SK-N-SH (cell line): ENCODE measurements around the gene MIPEP. TPM values are rescaled to one million over a fixed set of nuclear protein-coding genes. Genes with fewer than 3 reads are reported as not detected.

Experiments used
- CTCF ChIA-PET: fragments of 300-600, 350-600 bp; formaldehyde crosslinking; extraction: SDS; loops from one replicate; lab custom pipeline; 2021; lab: Yijun Ruan, JAX
- POLR2A ChIA-PET: fragments of 350-600 bp; sonication (Branson Sonifier 250); formaldehyde crosslinking; extraction: SDS; loops from one replicate; lab custom pipeline; 2020; ENCODE audit warnings: antibody characterized with exemption, inconsistent platforms; lab: Yijun Ruan, JAX
- DNase-seq: peaks from one replicate; pipeline ENCODE4 v3.0.0; 2012
- H2AFZ ChIP-seq: fragments of 200-600 bp; sonication (generic); 2 replicates; pipeline ENCODE4 v1.8.1; 2016; ENCODE audit warnings: antibody characterized with exemption, mild to moderate bottlenecking, low read depth
- H3F3A ChIP-seq: fragments of 200-600 bp; sonication (generic); replicated peaks from 2 replicates; pipeline ENCODE3; 2016; ENCODE audit warnings: antibody characterized with exemption, mild to moderate bottlenecking; ENCODE audit not compliant: insufficient read depth
- H3K27ac ChIP-seq, 2 experiments: fragments of 200-500 bp in 1 of 2; fragments of 200-600 bp in 1 of 2; sonication (Bioruptor generic) in 1 of 2; sonication (generic), shearing (Covaris generic) in 1 of 2; 2 replicates each; pipeline versions ENCODE4 v1.5.1 to v1.6.1; 2014 to 2016; ENCODE audit warnings: low read depth in 2 of 2, inconsistent platforms in 1 of 2, low read length in 1 of 2, mild to moderate bottlenecking in 1 of 2, mixed read lengths in 1 of 2
- H3K27me3 ChIP-seq: fragments of 200-600 bp; sonication (generic), shearing (Covaris generic); 2 replicates; pipeline ENCODE4 v1.6.1; 2016; ENCODE audit warnings: mixed run types; ENCODE audit not compliant: insufficient read depth
- H3K36me3 ChIP-seq, 2 experiments: fragments of 200-500 bp in 1 of 2; fragments of 200-600 bp in 1 of 2; sonication (Bioruptor generic) in 1 of 2; sonication (generic) in 1 of 2; replicated peaks in 1 of 2; 2 replicates each; pipeline versions ENCODE3 to v1.5.1; 2014 to 2016; ENCODE audit warnings: low read length in 1 of 2, mild to moderate bottlenecking in 1 of 2; ENCODE audit not compliant: insufficient read depth in 2 of 2, control insufficient read depth in 1 of 2
- H3K4me1 ChIP-seq, 2 experiments: fragments of 200-500 bp in 1 of 2; fragments of 200-600 bp in 1 of 2; sonication (Bioruptor generic) in 1 of 2; sonication (generic), shearing (Covaris generic) in 1 of 2; 2 replicates each; pipeline versions ENCODE4 v1.5.1 to v1.6.1; 2014 to 2016; ENCODE audit warnings: low read depth in 1 of 2, low read length in 1 of 2, mixed run types in 1 of 2; ENCODE audit not compliant: insufficient read depth in 2 of 2, control insufficient read depth in 1 of 2
- H3K4me2 ChIP-seq: fragments of 200-600 bp; sonication (generic), shearing (Covaris generic); 2 replicates; pipeline ENCODE4 v1.6.1; 2017; ENCODE audit warnings: mixed run types
- H3K4me3 ChIP-seq, 2 experiments: fragments of 200-500 bp in 1 of 2; fragments of 200-600 bp in 1 of 2; sonication (Bioruptor generic) in 1 of 2; sonication (generic), shearing (Covaris generic) in 1 of 2; 2 replicates each; pipeline versions ENCODE4 v1.5.1 to v1.8.1; 2014 to 2016; ENCODE audit warnings: low read depth in 2 of 2, inconsistent platforms in 1 of 2, low read length in 1 of 2, mild to moderate bottlenecking in 1 of 2, mixed read lengths in 1 of 2, moderate library complexity in 1 of 2
- H3K79me2 ChIP-seq: fragments of 200-600 bp; sonication (generic); 2 replicates; pipeline ENCODE4 v1.8.1; 2017; ENCODE audit warnings: mild to moderate bottlenecking; ENCODE audit not compliant: insufficient read depth
- H3K9ac ChIP-seq: fragments of 200-600 bp; sonication (generic); 2 replicates; pipeline ENCODE4 v1.6.1; 2017; ENCODE audit warnings: mixed run types
- H3K9me2 ChIP-seq: fragments of 200-600 bp; sonication (generic); 2 replicates; pipeline ENCODE4 v1.6.1; 2017; ENCODE audit warnings: mixed run types
- H3K9me3 ChIP-seq: fragments of 200-600 bp; sonication (generic); 2 replicates; pipeline ENCODE4 v1.6.1; 2017; ENCODE audit warnings: mixed run types, mild to moderate bottlenecking, moderate library complexity
- H4K20me1 ChIP-seq: fragments of 200-600 bp; sonication (generic); 2 replicates; pipeline ENCODE4 v1.6.1; 2017; ENCODE audit warnings: mild to moderate bottlenecking, mixed run types; ENCODE audit not compliant: insufficient read depth
- ELF1 ChIP-seq: IDR thresholded peaks from 2 replicates; pipeline ENCODE4 v1.4.0; 2012
- EZH2phosphoT487 ChIP-seq: fragments of 200-600 bp; sonication (generic); IDR thresholded peaks from 2 replicates; pipeline ENCODE4 v1.6.1; 2017; ENCODE audit warnings: low read depth, mixed run types, mild to moderate bottlenecking, antibody characterized with exemption, moderate library complexity, borderline replicate concordance
- FOSL2 ChIP-seq: IDR thresholded peaks from 2 replicates; pipeline ENCODE4 v1.4.0; 2012; ENCODE audit warnings: low read depth, mild to moderate bottlenecking, moderate library complexity, borderline replicate concordance
- GABPA ChIP-seq: IDR thresholded peaks from 2 replicates; pipeline ENCODE4 v1.4.0; 2012; ENCODE audit warnings: low read depth, mild to moderate bottlenecking
- GATA2 ChIP-seq: sonication (generic); formaldehyde crosslinking; IDR thresholded peaks from 2 replicates; pipeline ENCODE4 v1.5.0; 2020; ENCODE audit warnings: mild to moderate bottlenecking, missing genetic modification reagents
- JUND ChIP-seq: IDR thresholded peaks from 2 replicates; pipeline ENCODE4 v1.4.0; 2012
- MEF2A ChIP-seq: IDR thresholded peaks from 2 replicates; pipeline ENCODE4 v1.4.0; 2012; ENCODE audit warnings: low read depth, borderline replicate concordance
- RAD21 ChIP-seq: IDR thresholded peaks from 2 replicates; pipeline ENCODE4 v1.6.1; 2012; ENCODE audit warnings: mild to moderate bottlenecking, low read length
- RCOR1 ChIP-seq: fragments of 150-350 bp; IDR thresholded peaks from 2 replicates; pipeline ENCODE4 v1.6.1; 2017; ENCODE audit warnings: antibody characterized with exemption, low read length
- RFX5 ChIP-seq: IDR thresholded peaks from 2 replicates; pipeline ENCODE4 v1.6.1; 2012; ENCODE audit warnings: mild to moderate bottlenecking, improper control_type of control experiment, low read length
- SIN3A ChIP-seq: IDR thresholded peaks from 2 replicates; pipeline ENCODE4 v1.6.1; 2012; ENCODE audit warnings: low read depth, mild to moderate bottlenecking, low read length, moderate library complexity, borderline replicate concordance
- TAF1 ChIP-seq: IDR thresholded peaks from 2 replicates; pipeline ENCODE4 v1.6.1; 2012; ENCODE audit warnings: low read depth, mild to moderate bottlenecking, low read length, moderate library complexity, borderline replicate concordance
- TEAD4 ChIP-seq: IDR thresholded peaks from 2 replicates; pipeline ENCODE4 v1.4.0; 2012; ENCODE audit warnings: mild to moderate bottlenecking, borderline replicate concordance; ENCODE audit not compliant: insufficient read depth
- YY1 ChIP-seq: IDR thresholded peaks from 2 replicates; pipeline ENCODE4 v1.4.0; 2012; ENCODE audit warnings: low read depth, mild to moderate bottlenecking
- WGBS: methylation state at CpG from one replicate; pipeline ENCODE4 v1.1.6; 2017; ENCODE audit warnings: low lambda C conversion rate; 5-methylcytosine and 5-hydroxymethylcytosine counted together
- polyA plus RNA-seq, 3 experiments: library from polyadenylated mRNA; depleted of rRNA; stranded (reverse); fragments of >200 nt; gene quantifications; 2 replicates each; pipeline ENCODE4 v1.2.3, GENCODE V29; 2012
- TF ChIP-seq, protein P1 (sequence below): IDR thresholded peaks from 2 replicates; pipeline ENCODE4 v1.4.0; 2012; ENCODE audit warnings: low read depth, borderline replicate concordance
- TF ChIP-seq, protein P2 (sequence below): IDR thresholded peaks from 2 replicates; pipeline ENCODE4 v1.4.0; 2012; ENCODE audit warnings: low read depth, borderline replicate concordance
- TF ChIP-seq, protein P3 (sequence below): fragments of 150-350 bp; IDR thresholded peaks from 2 replicates; pipeline ENCODE4 v1.6.1; 2016; ENCODE audit warnings: mild to moderate bottlenecking, low read depth, low read length
- TF ChIP-seq, protein P4 (sequence below): IDR thresholded peaks from 2 replicates; pipeline ENCODE4 v1.4.0; 2012; ENCODE audit warnings: low read depth
- TF ChIP-seq, protein P5 (sequence below): fragments of 200-600 bp; sonication (generic); IDR thresholded peaks from 2 replicates; pipeline ENCODE4 v1.6.1; 2017; ENCODE audit warnings: antibody characterized with exemption, mild to moderate bottlenecking, moderate library complexity
- TF ChIP-seq, protein P6 (sequence below): IDR thresholded peaks from 2 replicates; pipeline ENCODE4 v1.6.1; 2012; ENCODE audit warnings: mild to moderate bottlenecking, low read depth, low read length, moderate library complexity

Gene MIPEP
- polyA plus RNA-seq, 1 of the 3 experiments (the other 2 are of a cell fraction): 12.7 TPM

DNA sequence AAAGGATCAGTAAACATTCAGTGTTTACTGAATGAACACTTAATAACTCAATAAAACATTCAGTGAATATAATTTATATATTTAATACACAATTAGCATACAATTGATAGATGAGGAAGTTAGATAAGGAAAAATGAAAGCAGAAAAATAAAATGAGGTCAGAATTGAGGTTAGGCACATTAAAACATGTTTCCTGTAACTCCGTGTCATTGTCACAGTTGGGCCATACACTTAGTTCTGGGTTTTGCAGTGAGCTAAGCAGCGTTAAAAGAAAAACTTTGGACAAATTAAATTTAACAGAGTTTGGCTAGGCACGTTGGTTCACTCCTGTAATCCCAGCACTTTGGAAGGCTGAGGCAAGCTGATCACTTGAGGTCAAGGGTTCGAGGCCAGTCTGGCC lies 71.4 kb downstream of the MIPEP start:
- H3K9ac ChIP-seq: no peak overlapping the region
- H3F3A ChIP-seq: no peaks in the 10 kb centered on the region
- no peaks in the 10 kb centered on the region for H3K36me3 ChIP-seq
- H3K9me2 ChIP-seq: no peaks in the 10 kb centered on the region
- no peak for DNase-seq
- WGBS: 95% methylated on average over 4 of the region's 4 CpGs
- no peaks in the 10 kb centered on the region for H3K79me2 ChIP-seq
- H2AFZ ChIP-seq: no peak overlapping the region
- no peak overlapping the region for H3K4me3 ChIP-seq
- TF ChIP-seq, protein P1, sequence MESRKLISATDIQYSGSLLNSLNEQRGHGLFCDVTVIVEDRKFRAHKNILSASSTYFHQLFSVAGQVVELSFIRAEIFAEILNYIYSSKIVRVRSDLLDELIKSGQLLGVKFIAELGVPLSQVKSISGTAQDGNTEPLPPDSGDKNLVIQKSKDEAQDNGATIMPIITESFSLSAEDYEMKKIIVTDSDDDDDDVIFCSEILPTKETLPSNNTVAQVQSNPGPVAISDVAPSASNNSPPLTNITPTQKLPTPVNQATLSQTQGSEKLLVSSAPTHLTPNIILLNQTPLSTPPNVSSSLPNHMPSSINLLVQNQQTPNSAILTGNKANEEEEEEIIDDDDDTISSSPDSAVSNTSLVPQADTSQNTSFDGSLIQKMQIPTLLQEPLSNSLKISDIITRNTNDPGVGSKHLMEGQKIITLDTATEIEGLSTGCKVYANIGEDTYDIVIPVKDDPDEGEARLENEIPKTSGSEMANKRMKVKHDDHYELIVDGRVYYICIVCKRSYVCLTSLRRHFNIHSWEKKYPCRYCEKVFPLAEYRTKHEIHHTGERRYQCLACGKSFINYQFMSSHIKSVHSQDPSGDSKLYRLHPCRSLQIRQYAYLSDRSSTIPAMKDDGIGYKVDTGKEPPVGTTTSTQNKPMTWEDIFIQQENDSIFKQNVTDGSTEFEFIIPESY: no peak
- TF ChIP-seq TEAD4: no peak
- TF ChIP-seq GATA2 (CRISPR knock-in tag): no peak
- TF ChIP-seq FOSL2: no peak
- no peak for TF ChIP-seq TAF1
- no peak for TF ChIP-seq MEF2A
- TF ChIP-seq, protein P2, sequence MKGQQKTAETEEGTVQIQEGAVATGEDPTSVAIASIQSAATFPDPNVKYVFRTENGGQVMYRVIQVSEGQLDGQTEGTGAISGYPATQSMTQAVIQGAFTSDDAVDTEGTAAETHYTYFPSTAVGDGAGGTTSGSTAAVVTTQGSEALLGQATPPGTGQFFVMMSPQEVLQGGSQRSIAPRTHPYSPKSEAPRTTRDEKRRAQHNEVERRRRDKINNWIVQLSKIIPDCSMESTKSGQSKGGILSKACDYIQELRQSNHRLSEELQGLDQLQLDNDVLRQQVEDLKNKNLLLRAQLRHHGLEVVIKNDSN: no peak
- no peak for TF ChIP-seq GABPA
- TF ChIP-seq EZH2phosphoT487: no peak
- no peak for TF ChIP-seq RFX5
- TF ChIP-seq, protein P3, sequence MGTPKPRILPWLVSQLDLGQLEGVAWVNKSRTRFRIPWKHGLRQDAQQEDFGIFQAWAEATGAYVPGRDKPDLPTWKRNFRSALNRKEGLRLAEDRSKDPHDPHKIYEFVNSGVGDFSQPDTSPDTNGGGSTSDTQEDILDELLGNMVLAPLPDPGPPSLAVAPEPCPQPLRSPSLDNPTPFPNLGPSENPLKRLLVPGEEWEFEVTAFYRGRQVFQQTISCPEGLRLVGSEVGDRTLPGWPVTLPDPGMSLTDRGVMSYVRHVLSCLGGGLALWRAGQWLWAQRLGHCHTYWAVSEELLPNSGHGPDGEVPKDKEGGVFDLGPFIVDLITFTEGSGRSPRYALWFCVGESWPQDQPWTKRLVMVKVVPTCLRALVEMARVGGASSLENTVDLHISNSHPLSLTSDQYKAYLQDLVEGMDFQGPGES: no peak
- TF ChIP-seq, protein P4, sequence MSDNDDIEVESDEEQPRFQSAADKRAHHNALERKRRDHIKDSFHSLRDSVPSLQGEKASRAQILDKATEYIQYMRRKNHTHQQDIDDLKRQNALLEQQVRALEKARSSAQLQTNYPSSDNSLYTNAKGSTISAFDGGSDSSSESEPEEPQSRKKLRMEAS: no peak
- TF ChIP-seq, protein P5, sequence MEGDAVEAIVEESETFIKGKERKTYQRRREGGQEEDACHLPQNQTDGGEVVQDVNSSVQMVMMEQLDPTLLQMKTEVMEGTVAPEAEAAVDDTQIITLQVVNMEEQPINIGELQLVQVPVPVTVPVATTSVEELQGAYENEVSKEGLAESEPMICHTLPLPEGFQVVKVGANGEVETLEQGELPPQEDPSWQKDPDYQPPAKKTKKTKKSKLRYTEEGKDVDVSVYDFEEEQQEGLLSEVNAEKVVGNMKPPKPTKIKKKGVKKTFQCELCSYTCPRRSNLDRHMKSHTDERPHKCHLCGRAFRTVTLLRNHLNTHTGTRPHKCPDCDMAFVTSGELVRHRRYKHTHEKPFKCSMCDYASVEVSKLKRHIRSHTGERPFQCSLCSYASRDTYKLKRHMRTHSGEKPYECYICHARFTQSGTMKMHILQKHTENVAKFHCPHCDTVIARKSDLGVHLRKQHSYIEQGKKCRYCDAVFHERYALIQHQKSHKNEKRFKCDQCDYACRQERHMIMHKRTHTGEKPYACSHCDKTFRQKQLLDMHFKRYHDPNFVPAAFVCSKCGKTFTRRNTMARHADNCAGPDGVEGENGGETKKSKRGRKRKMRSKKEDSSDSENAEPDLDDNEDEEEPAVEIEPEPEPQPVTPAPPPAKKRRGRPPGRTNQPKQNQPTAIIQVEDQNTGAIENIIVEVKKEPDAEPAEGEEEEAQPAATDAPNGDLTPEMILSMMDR: no peak
- TF ChIP-seq YY1: no peak
- no peak for TF ChIP-seq ELF1
- TF ChIP-seq JUND: no peak
- TF ChIP-seq SIN3A: no peak
- TF ChIP-seq RCOR1: no peak
- TF ChIP-seq, protein P6, sequence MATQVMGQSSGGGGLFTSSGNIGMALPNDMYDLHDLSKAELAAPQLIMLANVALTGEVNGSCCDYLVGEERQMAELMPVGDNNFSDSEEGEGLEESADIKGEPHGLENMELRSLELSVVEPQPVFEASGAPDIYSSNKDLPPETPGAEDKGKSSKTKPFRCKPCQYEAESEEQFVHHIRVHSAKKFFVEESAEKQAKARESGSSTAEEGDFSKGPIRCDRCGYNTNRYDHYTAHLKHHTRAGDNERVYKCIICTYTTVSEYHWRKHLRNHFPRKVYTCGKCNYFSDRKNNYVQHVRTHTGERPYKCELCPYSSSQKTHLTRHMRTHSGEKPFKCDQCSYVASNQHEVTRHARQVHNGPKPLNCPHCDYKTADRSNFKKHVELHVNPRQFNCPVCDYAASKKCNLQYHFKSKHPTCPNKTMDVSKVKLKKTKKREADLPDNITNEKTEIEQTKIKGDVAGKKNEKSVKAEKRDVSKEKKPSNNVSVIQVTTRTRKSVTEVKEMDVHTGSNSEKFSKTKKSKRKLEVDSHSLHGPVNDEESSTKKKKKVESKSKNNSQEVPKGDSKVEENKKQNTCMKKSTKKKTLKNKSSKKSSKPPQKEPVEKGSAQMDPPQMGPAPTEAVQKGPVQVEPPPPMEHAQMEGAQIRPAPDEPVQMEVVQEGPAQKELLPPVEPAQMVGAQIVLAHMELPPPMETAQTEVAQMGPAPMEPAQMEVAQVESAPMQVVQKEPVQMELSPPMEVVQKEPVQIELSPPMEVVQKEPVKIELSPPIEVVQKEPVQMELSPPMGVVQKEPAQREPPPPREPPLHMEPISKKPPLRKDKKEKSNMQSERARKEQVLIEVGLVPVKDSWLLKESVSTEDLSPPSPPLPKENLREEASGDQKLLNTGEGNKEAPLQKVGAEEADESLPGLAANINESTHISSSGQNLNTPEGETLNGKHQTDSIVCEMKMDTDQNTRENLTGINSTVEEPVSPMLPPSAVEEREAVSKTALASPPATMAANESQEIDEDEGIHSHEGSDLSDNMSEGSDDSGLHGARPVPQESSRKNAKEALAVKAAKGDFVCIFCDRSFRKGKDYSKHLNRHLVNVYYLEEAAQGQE: no peak
- TF ChIP-seq RAD21: no peak
- ChIA-PET CTCF (interaction anchor here (1.2 kb wide), 1 partner anchor 351 kb away, joined by 5 read pairs; no protein-coding TSS in a partner anchor), POLR2A (no interaction called here)
- no peak overlapping the region for H3K4me2 ChIP-seq
- no peaks in the 10 kb centered on the region for H3K9me3 ChIP-seq
- H3K4me1 ChIP-seq: peaks cover 0 to 3% of the 10 kb centered on the region in 2 experiments; a peak in 2 of 4 replicates
- no peaks in the 10 kb centered on the region for H3K27me3 ChIP-seq
- no peaks in the 10 kb centered on the region for H4K20me1 ChIP-seq
- no peak overlapping the region for H3K27ac ChIP-seq
